ENCODE data around the gene USP54. TPM values are rescaled to one million over a fixed set of nuclear protein-coding genes. Genes with fewer than 3 reads are reported as not detected.
"Not testable (repeated sequence)": the region's sequence is repeated elsewhere in the genome, so short reads cannot be mapped to it uniquely, and the experiment has no call there.

USP54 gene
- total RNA-seq, 1 experiment from 2014 or later: 45.8 TPM

DNA sequence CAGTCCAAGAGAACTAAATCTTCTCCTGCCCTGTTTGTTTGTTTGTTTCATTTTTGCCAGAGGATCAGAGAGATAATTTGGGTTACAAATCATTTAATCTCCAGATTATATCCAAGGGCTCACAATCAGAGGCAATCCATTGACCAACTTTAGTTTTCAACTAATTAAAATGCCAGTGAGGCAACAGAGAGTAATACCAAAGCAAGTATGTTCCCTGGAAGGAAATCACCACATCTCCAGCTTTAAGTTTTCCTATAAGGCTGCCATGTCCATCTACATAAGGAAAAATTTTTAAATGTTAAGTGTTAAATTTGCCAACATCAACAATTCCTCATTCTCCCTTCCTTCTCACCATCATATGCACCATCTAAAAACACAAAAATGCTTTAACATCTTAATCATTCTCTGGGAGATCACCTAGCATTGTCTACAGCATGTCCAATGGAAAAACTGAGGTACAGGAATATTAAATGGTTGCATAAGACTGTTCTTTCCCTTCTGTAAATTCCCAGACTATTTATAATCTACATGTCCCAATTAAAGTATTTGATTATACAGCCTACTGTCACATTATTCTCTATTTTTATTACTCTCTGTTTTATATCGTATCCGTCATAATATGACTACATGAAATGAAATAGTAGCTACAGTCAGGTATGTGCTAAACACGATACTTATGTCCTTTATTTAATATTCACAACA, 14.1 kb downstream of the USP54 start:
- Mint-ChIP-seq H3K27ac (ENCODE audit: unreplicated experiment) (no peak overlapping the region), H3K9me3 (ENCODE audit: unreplicated experiment) (no peaks in the 10 kb centered on the region), H3K36me3 (ENCODE audit: insufficient read depth, unreplicated experiment) (peaks cover 14% of the 10 kb centered on the region), H3K27me3 (ENCODE audit: insufficient read depth, unreplicated experiment) (no peaks in the 10 kb centered on the region), H3K4me3 (ENCODE audit: unreplicated experiment) (no peak overlapping the region), H3K4me1 (ENCODE audit: low read depth, unreplicated experiment) (peaks cover 26% of the 10 kb centered on the region)
- Histone ChIP-seq H3K36me3 (ENCODE audit: control insufficient read depth, insufficient read depth, low read length) (no peaks in the 10 kb centered on the region), H3K4me3 (ENCODE audit: low read depth, low read length) (no peak overlapping the region), H3K4me1 (peaks cover 23% of the 10 kb centered on the region), H3K9me3 (no peaks in the 10 kb centered on the region), H3K27me3 (replicated peaks; ENCODE audit: control insufficient read depth, insufficient read depth, low read length) (no peaks in the 10 kb centered on the region)
- ChIA-PET CTCF (interaction anchor here (0.7 to 1.2 kb wide), 4 partner anchors 10 to 47 kb away, joined by 3 to 7 read pairs (median 4); partner anchors contain the start of gene USP54), POLR2A (interaction anchor here (1.0 kb wide), 2 partner anchors 9 to 81 kb away, joined by 3 to 5 read pairs; partner anchors contain the start of gene PPP3CB)
- TF ChIP-seq CTCF (IDR thresholded peaks at IDR 0.05; ENCODE audit: insufficient read depth in 1 of 2, low read depth in 1 of 2, low read length in 1 of 2, severe bottlenecking in 1 of 2, unreplicated experiment in 1 of 2): no peak
- no peak for DNase-seq
- BruUV-seq (replicated peaks): no TSS peak
- intact Hi-C loops (cut with micrococcal nuclease; ENCODE audit: unreplicated experiment): loop anchor here (1.0 kb wide), 1 partner anchor 9 kb away; no protein-coding TSS in a partner anchor

DNA sequence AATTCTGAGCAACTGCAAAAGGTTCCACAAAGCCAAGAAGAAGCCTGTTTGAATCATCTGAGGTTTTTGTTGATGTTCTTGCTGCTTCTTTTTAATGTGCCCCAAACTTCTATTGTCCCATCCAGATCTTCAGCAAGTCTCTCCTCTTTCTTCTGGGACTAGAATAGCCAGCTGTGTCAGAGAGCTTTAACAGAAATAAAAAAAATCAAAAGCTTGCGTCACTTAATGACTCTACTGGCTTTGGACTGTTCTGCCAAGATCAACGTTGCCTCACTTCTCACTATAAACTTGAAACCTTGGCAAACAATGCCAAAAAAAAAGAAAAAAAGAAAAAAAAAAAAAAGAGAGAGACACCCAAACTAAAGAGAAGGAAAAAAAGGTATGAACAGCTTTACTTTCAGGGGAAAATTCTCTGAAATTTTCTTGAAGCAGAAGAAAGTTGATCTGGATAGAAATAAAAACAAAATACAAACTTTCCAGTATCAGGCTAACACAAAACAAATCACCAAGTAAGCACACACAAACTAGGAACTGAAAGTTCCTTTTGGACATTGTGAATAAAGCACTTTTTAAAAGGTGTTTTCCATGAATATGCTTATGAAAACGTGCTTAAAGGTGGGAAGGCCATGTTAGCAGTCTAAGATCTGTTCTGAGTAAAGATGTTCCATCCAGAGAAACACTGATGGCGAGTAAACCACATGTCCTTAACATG, 14.8 kb downstream of the USP54 start:
- no TSS peak for BruUV-seq (replicated peaks)
- peaks cover 23% of the 10 kb centered on the region for H3K4me1 Mint-ChIP-seq (ENCODE audit: low read depth, unreplicated experiment)

DNA sequence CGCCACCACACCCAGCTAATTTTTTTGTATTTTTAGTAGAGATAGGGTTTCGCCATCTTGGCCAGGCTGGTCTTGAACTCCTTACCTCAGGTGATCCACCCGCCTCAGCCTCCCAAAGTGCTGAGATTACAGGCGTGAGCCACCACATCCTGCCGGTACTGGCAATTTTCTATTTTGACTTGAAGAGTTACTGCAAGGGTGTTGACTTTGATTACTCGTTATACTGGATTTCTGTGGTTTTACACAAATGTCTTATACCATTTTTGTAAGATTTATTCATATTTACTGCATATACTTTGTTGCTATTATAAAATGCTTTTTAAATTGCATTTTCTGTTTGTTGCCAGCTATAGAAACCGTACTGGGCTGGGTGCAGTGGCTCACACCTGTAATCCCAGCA, 24.1 kb downstream of the USP54 start:
- H3K27ac Mint-ChIP-seq (ENCODE audit: unreplicated experiment); CTCF ChIA-PET; H3K4me1 ChIP-seq; H3K27me3 Mint-ChIP-seq (ENCODE audit: insufficient read depth, unreplicated experiment); H3K9me3 ChIP-seq; intact Hi-C loops (cut with micrococcal nuclease; ENCODE audit: unreplicated experiment); H3K4me1 Mint-ChIP-seq (ENCODE audit: low read depth, unreplicated experiment); H3K4me3 ChIP-seq (ENCODE audit: low read depth, low read length); POLR2A ChIA-PET; H3K27me3 ChIP-seq (replicated peaks; ENCODE audit: control insufficient read depth, insufficient read depth, low read length); H3K36me3 ChIP-seq (ENCODE audit: control insufficient read depth, insufficient read depth, low read length); H3K9me3 Mint-ChIP-seq (ENCODE audit: unreplicated experiment); DNase-seq; H3K4me3 Mint-ChIP-seq (ENCODE audit: unreplicated experiment); BruUV-seq (replicated peaks): not testable (repeated sequence)
- H3K36me3 Mint-ChIP-seq (ENCODE audit: insufficient read depth, unreplicated experiment): peaks cover 29% of the 10 kb centered on the region

More for the DNA sequence above, 14.8 kb downstream of the USP54 start:
- ChIA-PET CTCF (no interaction called here), POLR2A (interaction anchor here (0.9 to 1.0 kb wide), 2 partner anchors 9 to 10 kb away, joined by 3 read pairs; no protein-coding TSS in a partner anchor)
- H3K4me3 Mint-ChIP-seq (ENCODE audit: unreplicated experiment): no peak overlapping the region
- no peak for TF ChIP-seq CTCF (IDR thresholded peaks at IDR 0.05; ENCODE audit: insufficient read depth in 1 of 2, low read depth in 1 of 2, low read length in 1 of 2, severe bottlenecking in 1 of 2, unreplicated experiment in 1 of 2)
- Histone ChIP-seq H3K9me3 (no peaks in the 10 kb centered on the region), H3K27me3 (replicated peaks; ENCODE audit: control insufficient read depth, insufficient read depth, low read length) (no peaks in the 10 kb centered on the region), H3K36me3 (ENCODE audit: control insufficient read depth, insufficient read depth, low read length) (no peaks in the 10 kb centered on the region), H3K4me3 (ENCODE audit: low read depth, low read length) (no peak overlapping the region), H3K4me1 (peaks cover 23% of the 10 kb centered on the region)
- H3K9me3 Mint-ChIP-seq (ENCODE audit: unreplicated experiment): no peaks in the 10 kb centered on the region
- H3K27ac Mint-ChIP-seq (ENCODE audit: unreplicated experiment): no peak overlapping the region
- intact Hi-C loops (cut with micrococcal nuclease; ENCODE audit: unreplicated experiment): loop anchor here (1.0 kb wide), 1 partner anchor 10 kb away; no protein-coding TSS in a partner anchor
- H3K36me3 Mint-ChIP-seq (ENCODE audit: insufficient read depth, unreplicated experiment): peaks cover 10% of the 10 kb centered on the region
- DNase-seq: peak in 1 of 2 experiments; percentile 33
- H3K27me3 Mint-ChIP-seq (ENCODE audit: insufficient read depth, unreplicated experiment): no peaks in the 10 kb centered on the region

All from Caco-2 (cell line).